Placental epithelial cell (primary cell): ENCODE data around the gene ATXN7L2. TPM values are rescaled to one million over a fixed set of nuclear protein-coding genes. Genes with fewer than 3 reads are reported as not detected.

ENCODE experiments used
- total RNA-seq: library from RNA; depleted of rRNA; stranded (reverse); fragments of >200 nt; gene quantifications from 2 replicates; pipeline ENCODE4 v1.2.3, GENCODE V29; 2012

ATXN7L2 gene, protein sequence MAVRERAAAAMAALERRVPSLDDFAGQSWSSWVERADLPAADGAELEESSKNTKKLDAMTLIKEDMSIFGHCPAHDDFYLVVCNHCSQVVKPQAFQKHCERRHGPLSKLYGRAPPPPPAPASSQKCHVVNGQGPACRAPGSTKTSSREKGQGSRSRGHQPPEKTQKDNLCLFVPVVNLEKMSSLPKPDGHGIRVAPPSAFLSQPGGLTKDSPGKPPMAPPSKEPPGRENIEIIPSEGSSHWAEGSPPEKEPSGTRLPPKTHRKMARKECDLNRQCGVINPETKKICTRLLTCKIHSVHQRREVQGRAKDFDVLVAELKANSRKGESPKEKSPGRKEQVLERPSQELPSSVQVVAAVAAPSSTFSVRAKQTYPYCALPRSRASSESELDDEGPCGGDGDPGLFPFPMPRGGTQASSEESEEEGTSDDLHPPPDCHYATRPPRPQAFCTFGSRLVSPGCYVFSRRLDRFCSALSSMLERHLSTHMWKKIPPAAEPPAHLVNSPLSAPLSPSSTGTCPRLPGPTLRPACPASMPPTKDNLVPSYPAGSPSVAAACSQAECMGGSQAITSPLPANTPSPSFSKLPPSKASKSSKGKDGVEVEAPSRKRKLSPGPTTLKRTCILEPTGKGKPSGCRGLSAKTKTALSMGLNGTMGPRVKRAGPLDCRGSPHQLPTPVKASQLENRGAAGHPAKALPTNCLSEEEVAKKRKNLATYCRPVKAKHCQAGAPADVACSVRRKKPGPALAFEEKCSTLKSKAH
- 2.8 and 5.5 TPM in 2 replicates for total RNA-seq

GRCh38 chr1:109483672-109484518 is at the start of gene ATXN7L2:
TSS of gene ATXN7L2 (plus strand) at chr1:109483905. CDS start at chr1:109483954, 49 bp downstream.

GRCh38 chr1:109466452-109467300 is 17.0 kb upstream of the ATXN7L2 start, which contains the start of gene SYPL2:
TSS of gene SYPL2 (plus strand) at chr1:109466546. CDS start at chr1:109466844, 298 bp downstream.

GRCh38 chr1:109493805-109494539 is 10.3 kb downstream of the ATXN7L2 start, which contains the start of gene CYB561D1:
TSS of gene CYB561D1 (plus strand) at chr1:109494094. CDS start at chr1:109494140, 46 bp downstream.

DNA sequence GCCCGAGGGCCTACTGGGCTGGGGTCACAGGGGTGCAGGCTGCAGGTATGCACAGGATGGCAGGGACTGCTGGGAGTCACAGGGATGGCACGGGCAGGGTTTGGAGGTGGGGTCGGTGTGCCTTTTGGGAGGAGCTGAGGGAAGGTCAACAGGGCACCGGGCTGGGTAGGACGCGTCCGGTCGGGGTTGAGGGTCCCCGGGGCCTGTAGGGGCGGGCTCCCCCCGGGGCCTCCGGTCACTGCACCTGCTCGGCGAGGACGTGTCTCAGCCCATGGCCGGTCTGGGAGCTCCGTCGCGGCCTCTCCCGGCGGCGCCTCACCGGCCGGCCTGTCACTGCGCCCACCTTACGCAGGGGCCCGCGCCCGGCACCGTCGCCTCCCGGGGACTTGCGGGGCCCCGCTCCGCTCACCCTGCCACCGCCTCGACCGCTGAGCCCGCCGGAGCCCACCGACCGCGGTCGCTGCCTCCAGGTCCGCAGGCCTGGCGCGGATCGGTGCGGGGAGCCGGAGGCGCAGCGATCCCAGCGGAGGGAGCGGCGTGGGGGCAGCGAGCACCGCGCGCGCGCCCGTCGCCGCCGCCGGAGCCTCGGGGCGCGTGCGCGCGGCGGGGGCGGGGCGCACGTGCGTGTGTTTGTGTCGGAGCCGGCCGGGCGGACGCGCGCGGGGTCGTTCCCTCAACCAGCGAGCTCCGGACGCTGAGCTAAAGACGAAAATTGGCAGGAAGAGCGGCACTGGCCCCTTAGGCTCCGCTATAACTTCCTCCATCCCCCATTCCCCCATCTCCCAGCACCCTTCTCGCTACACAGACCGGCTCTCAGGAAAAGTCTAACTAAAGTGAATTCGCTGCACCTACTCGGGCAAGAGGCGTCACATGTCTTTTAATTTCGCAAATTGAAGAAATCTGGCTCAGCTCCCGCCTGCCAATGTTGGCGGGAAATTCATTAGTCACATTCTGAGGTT is 25.8 kb downstream of the ATXN7L2 start, which contains the start of gene AMIGO1:
Gene AMIGO1 (minus strand): TSS at position 552 of the 959 bp plus-strand sequence. CDS start 815 bp downstream, outside the sequence.

GRCh38 chr1:109539676-109540075 is 56.0 kb downstream of the ATXN7L2 start, which contains the start of gene GPR61:
TSS of gene GPR61 (plus strand) at chr1:109539872. CDS start at chr1:109543023, 3,151 bp downstream.

Other genes with a start within 250 kb of the ATXN7L2 start
- gene CELSR2, start 234.4 kb upstream of the ATXN7L2 start, total RNA-seq, result 3.1 and 8.6 TPM in 2 replicates
- 5.0 and 10.2 TPM in 2 replicates for gene PSRC1, start 200.8 kb upstream of the ATXN7L2 start, total RNA-seq
- gene MYBPHL, start 176.9 kb upstream of the ATXN7L2 start, total RNA-seq, result 0.54 TPM in 1 of 2 replicates, not detected in the other
- gene SORT1, start 86.0 kb upstream of the ATXN7L2 start, total RNA-seq, result 37.7 and 96.7 TPM in 2 replicates
- gene PSMA5, start 57.5 kb upstream of the ATXN7L2 start, total RNA-seq, result 24.3 and 39.0 TPM in 2 replicates
- 0.11 and 0.39 TPM in 2 replicates for gene SYPL2, start 17.4 kb upstream of the ATXN7L2 start, total RNA-seq
- 8.6 and 12.6 TPM in 2 replicates for gene CYB561D1, start 10.2 kb downstream of the ATXN7L2 start, total RNA-seq
- 0.65 and 0.79 TPM in 2 replicates for gene AMIGO1, start 25.8 kb downstream of the ATXN7L2 start, total RNA-seq
- gene GPR61, start 56.0 kb downstream of the ATXN7L2 start, total RNA-seq, result 0.43 TPM in 1 of 2 replicates, not detected in the other
- 11.8 and 14.5 TPM in 2 replicates for gene GNAI3, start 64.7 kb downstream of the ATXN7L2 start, total RNA-seq
- 0.11 and 0.39 TPM in 2 replicates for gene GNAT2, start 135.7 kb downstream of the ATXN7L2 start, total RNA-seq
- 75.0 and 87.1 TPM in 2 replicates for gene AMPD2, start 135.9 kb downstream of the ATXN7L2 start, total RNA-seq
- gene GSTM4, start 172.2 kb downstream of the ATXN7L2 start, total RNA-seq, result 4.0 and 5.5 TPM in 2 replicates
- gene GSTM2, start 184.2 kb downstream of the ATXN7L2 start, total RNA-seq, result 9.9 and 29.8 TPM in 2 replicates
- not detected in 2 replicates for gene GSTM1, start 203.9 kb downstream of the ATXN7L2 start, total RNA-seq
- under 0.01 TPM in 1 of 2 replicates, not detected in the other for gene GSTM5, start 228.3 kb downstream of the ATXN7L2 start, total RNA-seq